GM12892 (cell line): Measurements from ENCODE around the gene NIBAN1.
"Not testable (repeated sequence)": the region's sequence is repeated elsewhere in the genome, so short reads cannot be mapped to it uniquely, and the experiment has no call there.

ENCODE experiments used
- POLR2A ChIP-seq: IDR thresholded peaks from 2 replicates; pipeline ENCODE4 v1.6.1; 2011; ENCODE audit warnings: low read depth, low read length, control low read depth
- POLR2AphosphoS5 ChIP-seq: IDR thresholded peaks from 2 replicates; pipeline ENCODE4 v1.6.1; 2011; ENCODE audit warnings: low read depth, low read length, control low read depth
- TAF1 ChIP-seq: IDR thresholded peaks from 2 replicates; pipeline ENCODE4 v1.6.1; 2011; ENCODE audit warnings: low read depth, mild to moderate bottlenecking, control low read depth, low read length, borderline replicate concordance

- not testable (repeated sequence) for TF ChIP-seq POLR2A, POLR2AphosphoS5, TAF1
Measured at GRCh38 chr1:184957901-184958300, 16.4 kb downstream of the NIBAN1 start.
